Neural cell (in vitro differentiated cells): ENCODE results near the gene SOX13.

Source experiments
- CTCF ChIP-seq: fragments of 450-650 bp; IDR thresholded peaks from 2 replicates; pipeline ENCODE4 v1.5.1; 2014; ENCODE audit warnings: antibody characterized with exemption, mild to moderate bottlenecking, moderate library complexity; ENCODE audit not compliant: poor library complexity, severe bottlenecking
- EP300 ChIP-seq: fragments of 450-650 bp; conservative IDR thresholded peaks from 2 replicates; pipeline ENCODE4 v1.6.1; 2014; ENCODE audit warnings: antibody characterized with exemption, mild to moderate bottlenecking, moderate library complexity; ENCODE audit not compliant: poor library complexity, severe bottlenecking
- EZH2 ChIP-seq: fragments of 200-600, 300-800 bp; shearing (Covaris generic), sonication (generic); IDR thresholded peaks from 2 replicates; pipeline ENCODE4 v1.6.1; 2014; ENCODE audit warnings: antibody characterized with exemption, low read length, borderline replicate concordance, mild to moderate bottlenecking; ENCODE audit not compliant: insufficient read depth, poor library complexity, severe bottlenecking
- MXI1 ChIP-seq: fragments of 450-650 bp; conservative IDR thresholded peaks from 2 replicates; pipeline ENCODE4 v1.6.1; 2014; ENCODE audit warnings: antibody characterized with exemption, mild to moderate bottlenecking; ENCODE audit not compliant: poor library complexity, severe bottlenecking
- POLR2AphosphoS5 ChIP-seq: IDR thresholded peaks from 2 replicates; pipeline ENCODE4 v1.6.1; 2012
- RAD21 ChIP-seq: fragments of 450-650 bp; conservative IDR thresholded peaks from 2 replicates; pipeline ENCODE4 v1.6.1; 2014; ENCODE audit warnings: antibody characterized with exemption, mild to moderate bottlenecking, moderate library complexity
- REST ChIP-seq: IDR thresholded peaks from 2 replicates; pipeline ENCODE4 v1.6.1; 2012; ENCODE audit warnings: borderline replicate concordance
- TAF1 ChIP-seq: IDR thresholded peaks from 2 replicates; pipeline ENCODE4 v1.6.1; 2012; ENCODE audit warnings: low read depth

GRCh38 chr1:204152310-204153044, 79.6 kb downstream of the SOX13 start:
- no peak for TF ChIP-seq EP300
- TF ChIP-seq CTCF: no peak
- no peak for TF ChIP-seq RAD21
- no peak for TF ChIP-seq MXI1
- TF ChIP-seq TAF1: no peak
- no peak for TF ChIP-seq EZH2
- TF ChIP-seq POLR2AphosphoS5: no peak
- TF ChIP-seq REST: no peak
